ENCODE results near the gene ITGB6. TPM values are rescaled to one million over a fixed set of nuclear protein-coding genes. Genes with fewer than 3 reads are reported as not detected.
"Not testable (repeated sequence)": the region's sequence is repeated elsewhere in the genome, so short reads cannot be mapped to it uniquely, and the experiment has no call there.

Gene ITGB6
- total and polyA plus RNA-seq, 2 donors (not counting 3 experiments of a cell fraction or from before 2014, with no cell fraction given), result 0.03 TPM; not detected in 1

DNA sequence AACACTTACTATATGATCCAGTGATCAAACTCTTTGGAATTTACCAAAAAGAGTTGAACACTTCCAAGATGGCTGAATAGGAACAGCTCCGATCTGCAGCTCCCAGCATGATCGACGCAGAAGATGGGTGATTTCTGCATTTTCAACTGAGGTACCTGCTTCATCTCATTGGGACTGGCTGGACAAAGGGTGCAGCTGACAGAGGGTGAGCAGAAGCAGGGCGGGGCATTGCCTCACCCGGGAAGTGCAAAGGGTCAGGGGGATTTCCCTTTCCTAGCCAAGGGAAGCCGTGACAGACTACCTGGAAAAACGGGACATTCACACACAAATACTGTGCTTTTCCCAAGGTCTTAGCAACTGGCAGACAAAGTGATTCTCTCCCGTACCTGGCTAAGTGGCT is 51.7 kb downstream of the ITGB6 start:
- H3K79me2 ChIP-seq (ENCODE audit: control insufficient read depth, insufficient read depth, low read length); H3K27ac ChIP-seq (ENCODE audit: insufficient read depth, low read depth, low read length); DNase-seq (ENCODE audit: low read depth, low spot score); BruUV-seq (replicated peaks); dilution Hi-C loops (cut with MboI; ENCODE audit: extremely low pct_ligation_motif_present, low sequenced_read_pairs); POLR2A ChIA-PET; FAIRE-seq; H3K27me3 ChIP-seq (ENCODE audit: control insufficient read depth in 2 of 2, insufficient read depth in 2 of 2, low read length in 2 of 2); H3K4me3 ChIP-seq (replicated peaks in 1 of 3; ENCODE audit: insufficient read depth in 1 of 3, low read depth in 1 of 3, low read length in 3 of 3); H3K36me3 ChIP-seq (ENCODE audit: control insufficient read depth in 2 of 2, extremely low read depth in 1 of 2, insufficient read depth in 2 of 2, low read length in 2 of 2); intact Hi-C loops (cut with micrococcal nuclease); H4K20me1 ChIP-seq (replicated peaks; ENCODE audit: control insufficient read depth, extremely low read depth, insufficient read depth, low read length); H3K4me2 ChIP-seq (ENCODE audit: insufficient read depth, low read length); H3K9ac ChIP-seq (replicated peaks; ENCODE audit: extremely low read depth, insufficient read depth, low read length); H3K9me3 ChIP-seq (replicated peaks; ENCODE audit: control insufficient read depth, insufficient read depth, low read length); H2AFZ ChIP-seq (ENCODE audit: low read depth, low read length); H3K4me1 ChIP-seq (ENCODE audit: control insufficient read depth, extremely low read depth, insufficient read depth, low read length); H3K9me1 ChIP-seq (replicated peaks; ENCODE audit: control insufficient read depth, extremely low read depth, insufficient read depth, low read length): not testable (repeated sequence)
- CTCF ChIA-PET, result interaction anchor here (0.9 kb wide), 1 partner anchor 7 kb away, joined by 3 read pairs; no protein-coding TSS in a partner anchor

DNA sequence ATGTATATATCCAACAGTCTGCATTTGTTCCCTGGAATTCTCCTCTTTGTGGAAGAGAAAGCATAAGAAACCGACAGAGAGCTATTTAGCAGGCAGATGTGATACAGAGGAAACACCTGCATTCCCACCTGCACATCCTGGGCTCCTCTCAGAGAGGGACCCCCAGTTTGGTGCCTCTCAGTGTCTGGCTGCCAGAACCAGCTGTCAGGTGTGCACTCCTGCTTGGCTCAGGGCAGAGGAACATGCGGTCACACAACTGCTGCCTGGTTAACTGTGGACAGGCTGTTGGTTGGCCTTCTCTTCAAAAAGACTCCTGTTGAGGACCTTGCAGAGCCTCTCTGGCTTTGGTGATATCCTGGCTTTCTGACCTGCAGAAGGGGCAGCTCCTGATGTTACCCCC is 54.6 kb downstream of the ITGB6 start:
- H3K27ac ChIP-seq (ENCODE audit: insufficient read depth, low read depth, low read length), result no peak overlapping the region
- FAIRE-seq, result no peak
- H3K9ac ChIP-seq (replicated peaks; ENCODE audit: extremely low read depth, insufficient read depth, low read length), result no peak overlapping the region
- no peaks in the 10 kb centered on the region for H3K4me1 ChIP-seq (ENCODE audit: control insufficient read depth, extremely low read depth, insufficient read depth, low read length)
- no peaks in the 10 kb centered on the region for H3K36me3 ChIP-seq (ENCODE audit: control insufficient read depth in 2 of 2, extremely low read depth in 1 of 2, insufficient read depth in 2 of 2, low read length in 2 of 2)
- no peaks in the 10 kb centered on the region for H3K79me2 ChIP-seq (ENCODE audit: control insufficient read depth, insufficient read depth, low read length)
- ChIA-PET POLR2A (no interaction called here), CTCF (no interaction called here)
- BruUV-seq (replicated peaks), result no TSS peak
- H3K9me1 ChIP-seq (replicated peaks; ENCODE audit: control insufficient read depth, extremely low read depth, insufficient read depth, low read length), result no peaks in the 10 kb centered on the region
- no peaks in the 10 kb centered on the region for H4K20me1 ChIP-seq (replicated peaks; ENCODE audit: control insufficient read depth, extremely low read depth, insufficient read depth, low read length)
- dilution Hi-C loops (cut with MboI; ENCODE audit: extremely low pct_ligation_motif_present, low sequenced_read_pairs) (no loop called here), intact Hi-C loops (cut with micrococcal nuclease) (no loop called here)
- no peak for DNase-seq (ENCODE audit: low read depth, low spot score)
- H3K27me3 ChIP-seq (ENCODE audit: control insufficient read depth in 2 of 2, insufficient read depth in 2 of 2, low read length in 2 of 2), result no peaks in the 10 kb centered on the region
- H2AFZ ChIP-seq (ENCODE audit: low read depth, low read length), result no peak overlapping the region
- no peak overlapping the region for H3K4me3 ChIP-seq (replicated peaks in 1 of 3; ENCODE audit: insufficient read depth in 1 of 3, low read depth in 1 of 3, low read length in 3 of 3)
- no peaks in the 10 kb centered on the region for H3K9me3 ChIP-seq (replicated peaks; ENCODE audit: control insufficient read depth, insufficient read depth, low read length)
- H3K4me2 ChIP-seq (ENCODE audit: insufficient read depth, low read length), result no peak overlapping the region
- TF ChIP-seq POLR2A (IDR thresholded peaks at IDR 0.05; ENCODE audit: low read depth, low read length) (no peak), EZH2 (IDR thresholded peaks at IDR 0.05; ENCODE audit: borderline replicate concordance, low read depth, low read length, severe bottlenecking) (no peak), GATA2 (IDR thresholded peaks at IDR 0.05; ENCODE audit: insufficient read depth, insufficient read length, low read depth, low read length) (no peak)
- TF ChIP-seq, protein P1, sequence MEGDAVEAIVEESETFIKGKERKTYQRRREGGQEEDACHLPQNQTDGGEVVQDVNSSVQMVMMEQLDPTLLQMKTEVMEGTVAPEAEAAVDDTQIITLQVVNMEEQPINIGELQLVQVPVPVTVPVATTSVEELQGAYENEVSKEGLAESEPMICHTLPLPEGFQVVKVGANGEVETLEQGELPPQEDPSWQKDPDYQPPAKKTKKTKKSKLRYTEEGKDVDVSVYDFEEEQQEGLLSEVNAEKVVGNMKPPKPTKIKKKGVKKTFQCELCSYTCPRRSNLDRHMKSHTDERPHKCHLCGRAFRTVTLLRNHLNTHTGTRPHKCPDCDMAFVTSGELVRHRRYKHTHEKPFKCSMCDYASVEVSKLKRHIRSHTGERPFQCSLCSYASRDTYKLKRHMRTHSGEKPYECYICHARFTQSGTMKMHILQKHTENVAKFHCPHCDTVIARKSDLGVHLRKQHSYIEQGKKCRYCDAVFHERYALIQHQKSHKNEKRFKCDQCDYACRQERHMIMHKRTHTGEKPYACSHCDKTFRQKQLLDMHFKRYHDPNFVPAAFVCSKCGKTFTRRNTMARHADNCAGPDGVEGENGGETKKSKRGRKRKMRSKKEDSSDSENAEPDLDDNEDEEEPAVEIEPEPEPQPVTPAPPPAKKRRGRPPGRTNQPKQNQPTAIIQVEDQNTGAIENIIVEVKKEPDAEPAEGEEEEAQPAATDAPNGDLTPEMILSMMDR (IDR thresholded peaks at IDR 0.05; ENCODE audit: extremely low read depth in 1 of 2, insufficient read depth in 1 of 2, low read depth in 1 of 2, low read length in 2 of 2), result no peak
